Measurements from ENCODE around the gene HOXA5.

The HOXA5 gene

GRCh38 chr7:27091941-27092818 is 51.3 kb downstream of the HOXA5 start:
- DNase-seq (ENCODE audit: low spot score) = no peak
- no peak for TF ChIP-seq CTCF (conservative IDR thresholded peaks at IDR 0.05; ENCODE audit: low read depth)
- ChIA-PET CTCF (interaction anchor here (0.9 kb wide), 1 partner anchor 370 kb away, joined by 3 read pairs; no protein-coding TSS in a partner anchor), POLR2A (ENCODE audit: low non-redundant PET) (no interaction called here)
- no peak overlapping the region for H3K27ac ChIP-seq

- TF ChIP-seq CTCF (conservative IDR thresholded peaks at IDR 0.05; ENCODE audit: low read depth) = no peak
- CTCF ChIA-PET = interaction anchor here (0.6 to 0.9 kb wide), 5 partner anchors 26 to 683 kb away, joined by 3 to 4 read pairs (median 3); no protein-coding TSS in a partner anchor
- POLR2A ChIA-PET (ENCODE audit: low non-redundant PET) = no interaction called here
- H3K27ac ChIP-seq = no peak overlapping the region
- no peak for DNase-seq (ENCODE audit: low spot score)
These were observed 52.4 kb downstream of the HOXA5 start for GRCh38 chr7:27091105-27091504.

Data from RWPE1 (cell line).